ENCODE measurements around the gene CRTAC1.

- TF ChIP-seq EZH2 (IDR thresholded peaks at IDR 0.05) (no peak), POLR2AphosphoS5 (IDR thresholded peaks at IDR 0.05; ENCODE audit: borderline replicate concordance, low read depth, low read length) (no peak), FOXP2 (optimal IDR thresholded peaks at IDR 0.05; ENCODE audit: control extremely low read depth, extremely low read length, insufficient read depth) (no peak)
Observed at GRCh38 chr10:97948822-97949221, 81.6 kb downstream of the CRTAC1 start.

Data from SK-N-MC (cell line).